Thymus (tissue), 11 donors: ENCODE data around the gene NCR3LG1. TPM values are rescaled to one million over a fixed set of nuclear protein-coding genes. Genes with fewer than 3 reads are reported as not detected.
A peak's percentile ranks its signal among the peaks of the same experiment; 100 is the strongest.

Experiments
- DNase-seq, 9 donors: peaks; one replicate each; pipeline ENCODE4 v3.0.0-alpha.2; 2013; ENCODE audit warnings: low spot score in 9 of 9, low read depth in 6 of 9, missing footprints in 1 of 9
- H3K27ac ChIP-seq, 2 donors: one replicate each; pipeline ENCODE4 v1.5.1; 2013; ENCODE audit warnings: control low read depth in 1 of 2, low read depth in 1 of 2, low read length in 1 of 2, mild to moderate bottlenecking in 1 of 2, moderate library complexity in 1 of 2
- H3K27me3 ChIP-seq, 2 donors: one replicate each; pipeline ENCODE4 v1.5.1; 2013; ENCODE audit warnings: low read length in 1 of 2; ENCODE audit not compliant: control insufficient read depth in 2 of 2, insufficient read depth in 1 of 2
- H3K36me3 ChIP-seq, 2 donors: one replicate each; pipeline ENCODE4 v1.5.1; 2013; ENCODE audit warnings: low read length in 1 of 2, mild to moderate bottlenecking in 1 of 2, moderate library complexity in 1 of 2; ENCODE audit not compliant: control insufficient read depth in 2 of 2, insufficient read depth in 2 of 2
- H3K4me1 ChIP-seq, 2 donors: one replicate each; pipeline ENCODE4 v1.5.1; 2013; ENCODE audit warnings: low read length in 2 of 2; ENCODE audit not compliant: control insufficient read depth in 2 of 2, insufficient read depth in 2 of 2
- H3K4me3 ChIP-seq, 2 donors: one replicate each; pipeline ENCODE4 v1.5.1; 2013; ENCODE audit warnings: low read length in 2 of 2, control low read depth in 1 of 2, mild to moderate bottlenecking in 1 of 2
- H3K9me3 ChIP-seq, 2 donors: one replicate each; pipeline ENCODE4 v1.5.1; 2013; ENCODE audit warnings: low read length in 1 of 2, mild to moderate bottlenecking in 1 of 2; ENCODE audit not compliant: control insufficient read depth in 2 of 2, insufficient read depth in 1 of 2
- WGBS: extraction: QIAGEN DNeasy Blood & Tissue Kit; methylation state at CpG from one replicate; pipeline ENCODE4 v1.1.7; 2013; 5-methylcytosine and 5-hydroxymethylcytosine counted together
- polyA plus RNA-seq: library from polyadenylated mRNA; stranded (reverse); fragments of 200-250 nt; gene quantifications from one replicate; pipeline ENCODE4 v1.2.3, GENCODE V29; 2013
- total RNA-seq: library from RNA; stranded (reverse); fragments of 120-200 nt; gene quantifications from one replicate; pipeline ENCODE4 v1.2.4, GENCODE V29; 2013
- donor health status: healthy.

Gene NCR3LG1
- total and polyA plus RNA-seq, 2 donors, result 0.37 to 1.0 TPM

DNA sequence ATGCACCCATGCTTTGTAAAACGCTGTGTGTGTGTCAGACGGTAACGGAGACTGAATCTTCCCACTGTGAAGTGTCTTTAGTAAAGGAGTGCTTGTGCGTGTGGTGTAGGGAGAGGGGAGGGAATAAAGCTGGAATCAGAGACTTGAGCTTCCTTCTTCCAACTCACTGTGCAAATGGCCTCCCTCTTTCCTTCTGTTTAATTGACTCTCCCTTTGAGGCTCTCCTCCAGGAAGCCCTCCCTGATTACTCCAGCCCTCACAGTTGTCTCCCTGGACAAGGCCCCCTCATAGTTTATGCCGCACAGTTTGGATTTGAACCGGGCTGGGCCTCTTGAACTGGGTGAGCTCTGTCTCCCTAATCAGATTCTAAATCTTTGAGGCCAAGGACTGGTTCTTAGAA, 59.8 kb downstream of the NCR3LG1 start:
- H3K4me1 ChIP-seq, result peaks cover 9 to 25% of the 10 kb centered on the region in 2 donors
- no peak overlapping the region for H3K4me3 ChIP-seq
- DNase-seq, result no peak
- 92% methylated on average over 6 of the region's 6 CpGs for WGBS
- no peak overlapping the region for H3K27ac ChIP-seq
- no peaks in the 10 kb centered on the region for H3K36me3 ChIP-seq
- no peaks in the 10 kb centered on the region for H3K9me3 ChIP-seq
- H3K27me3 ChIP-seq, result peaks cover 0 to 6% of the 10 kb centered on the region in 2 donors

DNA sequence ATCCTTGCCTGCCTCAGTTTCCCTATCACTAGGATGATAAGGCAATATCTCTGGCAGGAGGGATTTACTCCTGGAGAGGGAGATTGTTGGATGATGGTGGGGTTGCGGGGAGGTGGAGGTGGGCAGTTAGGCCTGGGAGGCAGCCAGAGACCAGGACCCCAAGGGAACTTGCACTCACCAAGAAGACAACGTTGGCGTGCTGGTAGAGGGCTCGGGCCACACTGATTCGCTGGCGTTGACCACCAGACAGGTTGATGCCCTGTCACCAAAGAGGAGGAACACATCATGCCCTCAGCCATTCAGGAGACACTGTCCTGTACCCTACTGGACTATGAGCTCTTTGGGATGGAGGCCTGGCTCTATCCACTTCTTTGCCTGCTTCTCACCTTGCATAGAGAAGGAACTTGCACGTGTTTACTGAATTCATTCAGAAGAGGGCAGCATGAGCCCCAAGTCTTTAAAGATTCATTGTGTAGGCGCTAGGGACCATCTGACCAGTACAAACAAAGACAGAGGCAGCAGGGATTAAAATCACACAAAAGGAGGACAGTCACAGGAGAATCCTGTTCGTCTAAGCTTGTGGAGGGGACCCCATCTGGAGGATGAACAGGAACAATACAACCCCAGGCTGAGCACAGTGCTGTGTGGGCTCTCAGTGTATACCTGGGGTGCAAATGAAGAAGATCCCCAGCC, 61.0 kb downstream of the NCR3LG1 start:
- Histone ChIP-seq H3K9me3 (no peaks in the 10 kb centered on the region), H3K36me3 (no peaks in the 10 kb centered on the region), H3K27ac (no peak overlapping the region), H3K4me1 (peaks cover 9 to 25% of the 10 kb centered on the region in 2 donors), H3K4me3 (no peak overlapping the region), H3K27me3 (peaks cover 0 to 6% of the 10 kb centered on the region in 2 donors)
- DNase-seq, result no peak
- WGBS, result 85% methylated on average over 9 of the region's 9 CpGs

DNA sequence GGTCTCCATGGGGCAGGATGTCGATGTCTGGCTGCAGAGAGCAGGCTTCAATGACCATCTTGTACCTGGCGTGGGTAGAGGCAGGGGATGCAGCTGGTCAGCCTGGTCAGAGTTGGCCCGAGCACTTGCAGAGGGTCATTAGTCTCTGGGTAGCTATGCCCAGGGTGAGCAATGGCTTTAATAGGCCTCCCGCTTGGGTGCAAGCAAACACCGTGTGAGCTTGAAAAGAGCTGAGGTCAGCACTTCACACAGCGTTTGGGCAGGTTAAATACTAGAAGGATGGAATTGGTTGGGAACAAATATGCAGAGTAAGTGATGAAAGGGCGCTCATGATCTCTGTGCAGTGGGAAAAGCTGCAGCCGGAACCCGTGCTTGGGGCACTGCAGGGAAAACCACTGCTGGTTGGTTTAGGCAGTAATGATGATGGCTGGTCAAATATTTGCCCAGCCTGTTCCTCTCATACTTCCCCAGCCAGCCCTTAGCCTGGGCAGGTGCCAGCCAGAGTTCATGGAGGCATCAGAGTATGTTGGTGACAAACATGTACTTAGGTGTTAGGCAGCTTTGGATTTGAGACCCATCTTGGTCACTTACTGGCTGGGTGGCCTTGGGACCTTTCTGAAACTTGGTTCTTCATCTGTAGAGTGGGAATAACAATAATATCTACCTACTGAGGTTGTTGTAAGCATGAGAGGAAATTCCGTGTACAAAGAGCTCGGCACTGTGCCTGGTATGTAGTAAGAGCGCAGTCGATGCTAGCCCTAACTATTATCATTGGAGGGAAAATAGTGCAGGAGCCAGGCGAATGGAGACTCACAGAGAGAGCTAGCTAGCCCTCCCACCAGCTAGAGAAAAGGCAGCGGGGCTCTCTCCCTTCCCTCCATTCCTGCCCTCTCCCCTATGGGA, 62.1 kb downstream of the NCR3LG1 start:
- Histone ChIP-seq H3K9me3 (no peaks in the 10 kb centered on the region), H3K36me3 (no peaks in the 10 kb centered on the region), H3K27me3 (peaks cover 0 to 6% of the 10 kb centered on the region in 2 donors), H3K27ac (no peak overlapping the region), H3K4me3 (no peak overlapping the region), H3K4me1 (peaks cover 9 to 25% of the 10 kb centered on the region in 2 donors)
- 89% methylated on average over 15 of the region's 15 CpGs for WGBS
- DNase-seq, result no peak

DNA sequence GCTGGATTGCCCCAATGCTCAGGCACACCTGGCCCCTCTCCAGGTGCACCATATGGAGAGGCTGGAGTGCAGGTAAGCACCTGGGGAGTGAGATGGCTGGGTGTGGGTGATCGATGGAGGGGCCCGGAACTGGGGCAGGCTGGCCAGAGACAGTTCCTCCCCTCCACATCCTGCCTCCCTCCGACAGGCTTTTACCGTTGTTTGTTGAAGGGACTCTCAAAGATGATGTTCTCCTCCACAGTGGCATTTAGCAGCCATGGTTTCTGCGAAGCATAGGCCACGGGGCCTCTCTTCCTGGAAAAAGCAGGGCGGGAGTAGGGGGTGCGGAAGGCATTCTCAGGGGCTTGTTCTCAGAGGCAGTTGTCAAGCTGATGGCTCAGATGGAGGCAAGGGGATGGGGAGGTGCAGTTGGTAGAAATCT, 62.7 kb downstream of the NCR3LG1 start:
- H3K9me3 ChIP-seq, result no peaks in the 10 kb centered on the region
- H3K27ac ChIP-seq, result no peak overlapping the region
- WGBS, result 17% methylated on average over 8 of the region's 8 CpGs
- H3K36me3 ChIP-seq, result no peaks in the 10 kb centered on the region
- H3K27me3 ChIP-seq, result peaks cover 0 to 8% of the 10 kb centered on the region in 2 donors
- DNase-seq, result peak in 1 of 9 donors; percentile 31
- H3K4me3 ChIP-seq, result no peak overlapping the region
- H3K4me1 ChIP-seq, result peaks cover 9 to 25% of the 10 kb centered on the region in 2 donors

DNA sequence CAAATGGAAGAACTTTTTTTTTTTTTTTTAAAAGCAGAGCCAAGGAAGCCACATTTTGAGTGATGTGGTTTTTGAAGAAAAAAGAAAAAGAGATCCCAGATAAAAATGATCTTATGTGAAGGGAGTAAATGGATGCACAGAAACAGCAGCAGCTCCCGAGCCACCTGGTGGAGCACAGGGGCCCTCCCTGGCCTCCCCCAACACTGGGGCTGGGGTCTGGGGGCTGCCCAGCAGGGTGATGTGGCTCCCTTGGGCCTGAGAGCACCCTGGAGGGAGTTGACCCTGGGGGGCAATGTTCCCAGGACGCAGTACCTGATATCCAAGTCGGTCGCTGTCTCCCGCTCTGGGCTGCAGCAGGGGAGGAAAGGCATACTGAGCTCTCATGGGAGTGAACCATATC, 63.4 kb downstream of the NCR3LG1 start:
- H3K27ac ChIP-seq, result no peak overlapping the region
- WGBS, result 77% methylated on average over 5 of the region's 5 CpGs
- DNase-seq, result peak in 1 of 9 donors; percentile 13

DNA sequence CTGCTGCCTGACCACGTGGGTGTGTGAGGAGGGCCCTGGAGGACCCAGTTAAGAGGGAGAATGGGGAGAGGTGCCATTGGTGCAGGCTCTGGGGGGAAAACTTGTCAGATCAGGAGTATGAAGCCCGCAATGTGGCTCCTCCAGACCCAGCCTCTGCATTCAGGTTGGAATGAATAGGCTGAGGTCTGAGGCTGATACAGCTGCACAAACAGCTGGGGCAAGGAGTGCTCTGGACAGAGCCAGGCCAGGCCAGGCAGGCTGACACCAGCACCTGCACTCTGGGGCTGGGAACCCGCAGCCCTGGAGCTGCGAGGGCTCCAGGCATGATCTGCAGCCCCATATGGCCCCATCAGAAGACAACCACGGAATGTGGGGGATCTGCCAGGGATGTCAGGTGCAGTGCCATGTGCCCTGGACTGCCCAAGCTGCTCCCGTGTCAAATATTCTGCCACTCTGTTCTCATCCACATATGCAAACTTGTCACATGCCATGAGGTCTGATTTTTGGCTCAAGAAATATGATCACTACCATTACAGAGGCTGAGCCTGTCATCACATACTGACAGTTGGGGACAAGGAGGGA, 64.0 kb downstream of the NCR3LG1 start:
- DNase-seq, result no peak
- Histone ChIP-seq H3K4me1 (peaks cover 9 to 25% of the 10 kb centered on the region in 2 donors), H3K27ac (no peak overlapping the region), H3K27me3 (peaks cover 0 to 11% of the 10 kb centered on the region in 2 donors), H3K9me3 (no peaks in the 10 kb centered on the region), H3K36me3 (no peaks in the 10 kb centered on the region), H3K4me3 (no peak overlapping the region)
- WGBS, result 56% methylated on average over 6 of the region's 6 CpGs

More for the DNA sequence above, 63.4 kb downstream of the NCR3LG1 start:
- no peaks in the 10 kb centered on the region for H3K36me3 ChIP-seq
- H3K4me1 ChIP-seq, result peaks cover 9 to 25% of the 10 kb centered on the region in 2 donors
- H3K4me3 ChIP-seq, result no peak overlapping the region
- no peaks in the 10 kb centered on the region for H3K9me3 ChIP-seq
- peaks cover 0 to 8% of the 10 kb centered on the region in 2 donors for H3K27me3 ChIP-seq

DNA sequence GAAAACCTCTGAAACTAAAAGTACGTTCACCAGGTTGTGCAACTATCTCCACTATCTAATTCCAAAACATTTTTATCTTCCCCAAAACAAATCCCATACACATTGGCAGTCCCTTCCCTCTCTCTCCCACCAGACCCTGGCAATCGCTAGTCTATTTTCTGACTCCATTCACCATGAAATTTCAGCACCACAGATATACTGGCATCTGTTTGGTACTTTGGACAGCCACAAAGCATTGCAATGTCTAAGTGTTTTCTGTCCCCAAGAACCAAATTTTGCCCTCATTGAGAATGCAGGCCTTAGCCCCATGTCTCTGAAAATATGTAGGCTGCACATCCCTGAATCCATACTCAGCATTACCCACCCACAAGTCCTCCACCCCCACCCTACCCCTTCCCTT, 64.9 kb downstream of the NCR3LG1 start:
- Histone ChIP-seq H3K4me1 (peaks cover 9 to 25% of the 10 kb centered on the region in 2 donors), H3K9me3 (no peaks in the 10 kb centered on the region), H3K27ac (no peak overlapping the region), H3K36me3 (no peaks in the 10 kb centered on the region), H3K4me3 (no peak overlapping the region), H3K27me3 (peaks cover 0 to 11% of the 10 kb centered on the region in 2 donors)
- 72% methylated on average over 2 of the region's 2 CpGs for WGBS
- no peak for DNase-seq

DNA sequence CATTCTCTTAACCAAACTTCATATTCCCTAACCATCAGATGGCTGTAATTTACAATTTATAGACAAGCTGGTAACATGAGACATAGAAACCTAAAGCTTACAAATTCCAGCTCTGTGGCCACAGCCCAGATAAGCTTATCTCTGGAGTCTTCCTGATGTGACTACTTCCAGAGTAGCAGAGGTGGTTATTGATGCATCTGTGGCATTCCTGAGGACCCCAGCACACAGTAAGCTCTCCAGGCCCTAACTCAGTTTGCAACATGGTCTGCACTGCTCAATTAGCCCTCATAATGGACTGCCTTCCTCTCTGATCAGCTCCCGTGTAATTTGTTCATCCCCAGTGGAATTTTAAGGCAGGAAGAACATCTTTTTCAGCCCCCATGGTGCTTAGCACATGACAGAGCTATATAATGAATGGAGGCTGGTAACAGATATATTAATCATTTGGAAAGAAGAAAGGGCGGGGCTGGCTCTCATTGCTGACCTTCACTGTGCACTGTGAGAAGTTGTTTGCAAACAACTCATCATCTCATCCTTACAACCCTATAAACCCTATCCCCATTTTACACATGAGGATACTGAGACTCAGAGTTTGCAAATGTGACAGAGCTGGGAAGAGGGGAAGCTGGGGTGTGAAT, 67.0 kb downstream of the NCR3LG1 start:
- H3K36me3 ChIP-seq, result no peaks in the 10 kb centered on the region
- no peak overlapping the region for H3K27ac ChIP-seq
- peaks cover 0 to 11% of the 10 kb centered on the region in 2 donors for H3K27me3 ChIP-seq
- 81% methylated on average over 2 of the region's 2 CpGs for WGBS
- H3K4me1 ChIP-seq, result peaks cover 9 to 34% of the 10 kb centered on the region in 2 donors
- no peak for DNase-seq
- H3K4me3 ChIP-seq, result no peak overlapping the region
- H3K9me3 ChIP-seq, result no peaks in the 10 kb centered on the region
